K562 (cell line): Measurements from ENCODE around the gene TMPRSS5. TPM values are rescaled to one million over a fixed set of nuclear protein-coding genes. Genes with fewer than 3 reads are reported as not detected.
A peak's percentile ranks its signal among the peaks of the same experiment; 100 is the strongest.
"Not testable (repeated sequence)": the region's sequence is repeated elsewhere in the genome, so short reads cannot be mapped to it uniquely, and the experiment has no call there.

Source experiments
- ATAC-seq: fragments of 200-7000 bp; cut with Tn5 transposase; 3 replicates; pipeline ENCODE4 v1.9.1; 2020; ENCODE audit warnings: moderate library complexity
- BruUV-seq: library from RNA; stranded (reverse); fragments of 400-500 nt; replicated peaks from 2 replicates; lab custom pipeline; 2021; lab: Mats Ljungman, UMichigan
- CTCF ChIA-PET: fragments of 300-600 bp; formaldehyde crosslinking; extraction: SDS; loops from one replicate; lab custom pipeline; 2021; ENCODE audit warnings: low intra/inter-chr PET ratio; lab: Yijun Ruan, JAX
- POLR2A ChIA-PET: fragments of 300-600, 350-650 bp; sonication (Branson Sonifier 250); formaldehyde crosslinking; extraction: SDS; loops from one replicate; lab custom pipeline; 2021; ENCODE audit warnings: antibody characterized with exemption, inconsistent platforms; lab: Yijun Ruan, JAX
- DNase-seq, 4 experiments: peaks; one replicate each; pipeline versions ENCODE4 v3.0.0 to v3.0.0-alpha.2; 2011 to 2018; ENCODE audit warnings: low spot score in 3 of 4, mixed read lengths in 3 of 4; ENCODE audit errors: extremely low read depth in 1 of 4
- FAIRE-seq: peaks from 2 replicates; lab custom pipeline; 2011; peaks lifted over from hg19 to GRCh38; lab: Jason Lieb, UNC
- H2AFZ ChIP-seq: 2 replicates; pipeline ENCODE4 v1.6.0; 2011; ENCODE audit warnings: low read depth, low read length, control low read depth, inconsistent platforms
- H3K27ac ChIP-seq: fragments of 200-600 bp; 3 replicates; pipeline ENCODE4 v1.8.0; 2011; ENCODE audit warnings: low read depth, mild to moderate bottlenecking, control low read depth, inconsistent platforms, low read length, moderate library complexity, mixed read lengths; ENCODE audit errors: extremely low read depth
- H3K27me3 ChIP-seq, 2 experiments: fragments of 300-600 bp in 1 of 2; 2 replicates in 1 of 2; 3 replicates in 1 of 2; pipeline versions ENCODE4 v1.6.0 to v1.8.0; 2011; ENCODE audit warnings: inconsistent platforms in 2 of 2, low read length in 2 of 2, mild to moderate bottlenecking in 1 of 2, mixed read lengths in 1 of 2, moderate library complexity in 1 of 2; ENCODE audit not compliant: control insufficient read depth in 2 of 2, insufficient read depth in 2 of 2
- H3K36me3 ChIP-seq: fragments of 300-600 bp; 3 replicates; pipeline ENCODE4 v1.8.0; 2011; ENCODE audit warnings: mild to moderate bottlenecking, low read length, inconsistent platforms; ENCODE audit not compliant: control insufficient read depth, insufficient read depth
- H3K4me1 ChIP-seq, 2 experiments: fragments of 200-600 bp in 1 of 2; replicated peaks in 1 of 2; 2 replicates in 1 of 2; 3 replicates in 1 of 2; pipeline versions ENCODE4 v1.5.1 to v1.8.0; 2011; ENCODE audit warnings: inconsistent platforms in 2 of 2, low read length in 2 of 2, mild to moderate bottlenecking in 1 of 2, mixed read lengths in 1 of 2, moderate library complexity in 1 of 2; ENCODE audit not compliant: control insufficient read depth in 2 of 2, insufficient read depth in 2 of 2
- H3K4me2 ChIP-seq: 2 replicates; pipeline ENCODE4 v1.6.1; 2011; ENCODE audit warnings: low read length, control low read depth, inconsistent platforms, mixed read lengths; ENCODE audit not compliant: insufficient read depth
- H3K4me3 ChIP-seq: fragments of 200-600 bp; sonication (generic), shearing (Covaris generic); 2 replicates; pipeline ENCODE4 v1.5.1; 2016; ENCODE audit warnings: control low read depth, inconsistent platforms
- H3K79me2 ChIP-seq: fragments of 200-600 bp; 3 replicates; pipeline ENCODE4 v1.8.0; 2011; ENCODE audit warnings: low read length, inconsistent platforms; ENCODE audit not compliant: control insufficient read depth, insufficient read depth
- H3K9ac ChIP-seq, 2 experiments: 2 replicates each; pipeline versions ENCODE4 v1.6.0 to v1.6.1; 2011; ENCODE audit warnings: low read depth in 2 of 2, low read length in 2 of 2, control low read depth in 1 of 2, inconsistent platforms in 1 of 2, mild to moderate bottlenecking in 1 of 2, mixed read lengths in 1 of 2; ENCODE audit not compliant: insufficient read depth in 1 of 2
- H3K9me1 ChIP-seq: one replicate; pipeline ENCODE4 v1.6.0; 2011; ENCODE audit warnings: inconsistent platforms, mild to moderate bottlenecking, low read length, moderate library complexity; ENCODE audit not compliant: control insufficient read depth, insufficient read depth
- H3K9me3 ChIP-seq: replicated peaks from 2 replicates; pipeline ENCODE4 v1.5.1; 2011; ENCODE audit warnings: low read depth, low read length, inconsistent platforms; ENCODE audit not compliant: control insufficient read depth, insufficient read depth
- H4K20me1 ChIP-seq: replicated peaks from 2 replicates; pipeline ENCODE4 v1.6.1; 2011; ENCODE audit warnings: low read length, inconsistent platforms, mixed read lengths; ENCODE audit not compliant: control insufficient read depth, insufficient read depth
- HMGN3 ChIP-seq: IDR thresholded peaks from 2 replicates; pipeline ENCODE4 v1.6.1; 2011; ENCODE audit warnings: borderline replicate concordance, low read depth, mild to moderate bottlenecking, mixed read lengths, low read length; ENCODE audit not compliant: insufficient read length; ENCODE audit errors: extremely low read depth
- NFIC ChIP-seq: fragments of 450-650 bp; IDR thresholded peaks from 2 replicates; pipeline ENCODE4 v1.6.1; 2017; ENCODE audit warnings: mild to moderate bottlenecking, inconsistent platforms
- ZNF644 ChIP-seq: fragments of 200-800 bp; sonication (Bioruptor generic); IDR thresholded peaks from 2 replicates; pipeline ENCODE4 v1.6.1; 2016; ENCODE audit warnings: low read depth, missing genetic modification characterization, missing compliant biosample characterization
- whole genome bisulfite sequencing: fragments of 100-300 bp; shearing (Covaris generic); methylation state at CpG from one replicate; pipeline ENCODE4 v1.1.6; 2016; ENCODE audit warnings: low coverage, mixed read lengths; ENCODE audit not compliant: insufficient coverage; ENCODE audit errors: missing lambda C conversion rate; 5-methylcytosine and 5-hydroxymethylcytosine counted together
- in situ Hi-C: fragments of 300-500 bp; cut with MboI; formaldehyde crosslinking; loops from 4 replicates; pipeline ENCODE4 v1.15.0; 2018; ENCODE audit warnings: inconsistent platforms, mixed read lengths
- intact Hi-C: fragments of 100-400 bp; cut with micrococcal nuclease; formaldehyde crosslinking; loops from 2 replicates; pipeline ENCODE4 v1.14.2; 2022
- polyA plus RNA-seq, 8 experiments: library from polyadenylated mRNA; depleted of rRNA in 4 of 8; stranded (reverse) in 5 of 8; unstranded in 3 of 8; fragments of >200 nt; fragmentation: Nextera tagmentation in 2 of 8; fragmentation: Illumina TruSeq in 1 of 8; extraction: Ambion mirVana in 2 of 8; extraction: Trizol in 1 of 8; gene quantifications; 2 replicates each; pipeline versions ENCODE4 v1.2.1 to v1.2.3, GENCODE V29; 2011 to 2014; ENCODE audit warnings: inconsistent platforms in 1 of 8, missing spikeins in 1 of 8
- total RNA-seq, 7 experiments: library from RNA; depleted of rRNA in 6 of 7; stranded (reverse); fragments of >200 nt in 6 of 7; fragmentation: Illumina TruSeq in 2 of 7; extraction: Trizol in 2 of 7; gene quantifications; 2 replicates each; pipeline versions ENCODE4 v1.2.1 to v1.2.3, GENCODE V29; 2011 to 2021; ENCODE audit warnings: low replicate concordance in 1 of 7
- TF ChIP-seq, protein P1 (sequence below): sonication (generic); formaldehyde crosslinking; IDR thresholded peaks from 2 replicates; pipeline ENCODE4 v1.8.0; 2022; ENCODE audit warnings: mild to moderate bottlenecking, low read depth, missing genetic modification reagents
- TF ChIP-seq, protein P2 (sequence below): fragments of 450-650 bp; formaldehyde crosslinking; conservative IDR thresholded peaks from 2 replicates; pipeline ENCODE4 v1.4.0; 2022; ENCODE audit warnings: mild to moderate bottlenecking, missing genetic modification characterization

TMPRSS5 gene
- total and polyA plus RNA-seq, 9 of the 15 experiments (the other 6 are each of a cell fraction or from before 2014, with no cell fraction given) = 0.07 to 0.49 (median 0.17) TPM; not detected in 1

DNA sequence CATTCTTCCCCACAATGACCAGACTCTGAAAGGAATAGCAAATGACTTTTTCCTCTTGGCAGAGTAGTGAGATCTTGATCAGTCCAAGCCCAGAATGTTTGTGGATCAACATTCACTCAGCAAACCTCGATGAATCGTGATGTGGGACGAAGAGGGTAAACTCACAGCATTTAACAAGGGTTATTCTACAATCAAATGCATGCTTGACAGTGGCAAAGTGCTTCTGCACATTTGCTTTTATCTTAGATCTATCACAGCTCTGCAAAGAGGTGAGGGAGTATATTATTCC is 31.8 kb downstream of the TMPRSS5 start (continued):
- TF ChIP-seq, protein P1, sequence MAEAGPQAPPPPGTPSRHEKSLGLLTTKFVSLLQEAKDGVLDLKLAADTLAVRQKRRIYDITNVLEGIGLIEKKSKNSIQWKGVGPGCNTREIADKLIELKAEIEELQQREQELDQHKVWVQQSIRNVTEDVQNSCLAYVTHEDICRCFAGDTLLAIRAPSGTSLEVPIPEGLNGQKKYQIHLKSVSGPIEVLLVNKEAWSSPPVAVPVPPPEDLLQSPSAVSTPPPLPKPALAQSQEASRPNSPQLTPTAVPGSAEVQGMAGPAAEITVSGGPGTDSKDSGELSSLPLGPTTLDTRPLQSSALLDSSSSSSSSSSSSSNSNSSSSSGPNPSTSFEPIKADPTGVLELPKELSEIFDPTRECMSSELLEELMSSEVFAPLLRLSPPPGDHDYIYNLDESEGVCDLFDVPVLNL (CRISPR knock-in tag) = no peak
- no peak for TF ChIP-seq ZNF644
- TF ChIP-seq, protein P2, sequence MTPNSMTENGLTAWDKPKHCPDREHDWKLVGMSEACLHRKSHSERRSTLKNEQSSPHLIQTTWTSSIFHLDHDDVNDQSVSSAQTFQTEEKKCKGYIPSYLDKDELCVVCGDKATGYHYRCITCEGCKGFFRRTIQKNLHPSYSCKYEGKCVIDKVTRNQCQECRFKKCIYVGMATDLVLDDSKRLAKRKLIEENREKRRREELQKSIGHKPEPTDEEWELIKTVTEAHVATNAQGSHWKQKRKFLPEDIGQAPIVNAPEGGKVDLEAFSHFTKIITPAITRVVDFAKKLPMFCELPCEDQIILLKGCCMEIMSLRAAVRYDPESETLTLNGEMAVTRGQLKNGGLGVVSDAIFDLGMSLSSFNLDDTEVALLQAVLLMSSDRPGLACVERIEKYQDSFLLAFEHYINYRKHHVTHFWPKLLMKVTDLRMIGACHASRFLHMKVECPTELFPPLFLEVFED = no peak

DNA sequence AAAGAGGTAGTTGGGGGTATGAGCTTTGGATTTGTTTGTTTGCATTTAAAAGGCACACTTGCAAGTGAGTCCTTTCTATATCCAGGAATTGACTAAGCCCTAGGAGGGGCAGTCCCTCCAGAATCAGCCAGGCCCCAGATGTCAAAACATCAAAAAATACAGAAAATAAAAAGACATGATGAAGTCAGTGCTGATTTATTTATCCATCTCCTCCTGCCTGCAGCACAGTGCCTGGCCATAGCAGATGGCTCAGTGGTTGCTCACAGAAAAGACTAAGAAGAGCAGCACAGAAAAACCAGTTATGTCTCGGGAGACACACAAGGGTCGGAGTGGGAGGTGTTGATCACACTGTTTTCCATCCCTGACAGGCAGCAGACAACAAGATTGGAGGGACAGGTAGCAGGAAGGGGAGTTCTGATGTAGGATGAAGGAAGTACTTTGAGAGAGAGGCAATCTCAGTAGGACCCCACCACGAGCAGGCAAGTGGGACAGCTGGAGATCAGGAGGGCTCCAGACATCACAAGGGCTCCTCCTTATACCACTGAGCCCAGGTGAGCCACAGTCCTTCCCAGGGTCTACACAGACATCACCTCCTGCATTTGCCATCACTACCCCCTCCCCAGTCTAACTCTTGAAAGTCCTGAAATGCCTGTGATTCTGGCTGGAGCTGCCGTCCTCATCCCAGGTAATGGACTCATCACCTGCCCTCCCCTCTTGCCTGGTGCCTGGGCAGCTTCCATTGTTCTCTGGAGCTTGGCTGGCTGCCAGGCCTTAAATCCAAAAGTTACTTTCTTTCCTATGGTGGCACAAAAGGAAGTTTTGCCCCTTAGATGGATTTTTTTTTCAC is 32.3 kb downstream of the TMPRSS5 start:
- in situ Hi-C loops (no loop called here), intact Hi-C loops (no loop called here)
- CTCF ChIA-PET = no interaction called here
- POLR2A ChIA-PET = no interaction called here
- TF ChIP-seq NFIC (peak; percentile 83), HMGN3 (no peak)
- ATAC-seq (no peak), FAIRE-seq (no peak), DNase-seq (no peak)
- Histone ChIP-seq H3K9me3 (no peaks in the 10 kb centered on the region), H2AFZ (peak overlapping the region; percentile 38; the same call in 1 of the 2 replicates), H3K9ac (peak overlapping the region in 1 of 2 experiments; percentile 2; a peak in 1 of 4 replicates), H3K4me3 (no peak overlapping the region), H4K20me1 (no peaks in the 10 kb centered on the region), H3K27ac (no peak overlapping the region), H3K4me2 (no peak overlapping the region), H3K4me1 (peaks cover 4 to 28% of the 10 kb centered on the region in 2 experiments; a peak in 4 of 5 replicates), H3K27me3 (no peaks in the 10 kb centered on the region), H3K36me3 (no peaks in the 10 kb centered on the region), H3K79me2 (no peaks in the 10 kb centered on the region), H3K9me1 (no peaks in the 10 kb centered on the region)
- BruUV-seq = no TSS peak
- WGBS = 83% methylated on average over 4 of the region's 4 CpGs

DNA sequence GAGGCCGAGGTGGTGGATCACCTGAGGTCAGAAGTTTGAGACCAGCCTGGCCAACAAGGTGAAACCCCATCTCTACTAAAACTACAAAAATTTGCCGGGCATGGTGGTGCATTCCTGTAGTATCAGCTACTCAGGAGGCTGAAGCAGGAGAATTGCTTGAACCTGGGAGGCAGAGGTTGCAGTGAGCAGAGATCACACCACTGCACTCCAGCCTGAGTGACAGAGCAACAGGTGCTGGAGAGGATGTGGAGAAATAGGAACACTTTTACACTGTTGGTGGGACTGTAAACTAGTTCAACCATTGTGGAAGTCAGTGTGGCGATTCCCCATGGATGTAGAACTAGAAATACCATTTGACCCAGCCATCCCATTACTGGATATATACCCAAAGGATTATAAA is 34.2 kb downstream of the TMPRSS5 start:
- H3K79me2 ChIP-seq, ATAC-seq, in situ Hi-C loops, H3K9me1 ChIP-seq, intact Hi-C loops, POLR2A ChIA-PET, H3K27ac ChIP-seq, H2AFZ ChIP-seq, FAIRE-seq, BruUV-seq, H4K20me1 ChIP-seq, H3K27me3 ChIP-seq, H3K4me3 ChIP-seq, H3K9me3 ChIP-seq, H3K9ac ChIP-seq, H3K36me3 ChIP-seq, H3K4me2 ChIP-seq, DNase-seq, CTCF ChIA-PET: not testable (repeated sequence)
- peaks cover 4 to 42% of the 10 kb centered on the region in 2 experiments; a peak in 4 of 5 replicates for H3K4me1 ChIP-seq
- 86% methylated on average over 3 of the region's 3 CpGs for WGBS
